Chondrocyte (in vitro differentiated cells): ENCODE data around the gene YEATS2. TPM values are rescaled to one million over a fixed set of nuclear protein-coding genes. Genes with fewer than 3 reads are reported as not detected.

Source experiments
- DNase-seq: peaks from one replicate; pipeline ENCODE4 v3.0.0; 2021; ENCODE audit warnings: mixed read lengths, low spot score
- H3K27ac Mint-ChIP-seq: one replicate; pipeline ENCODE4 v1.8.0; 2021; ENCODE audit warnings: mild to moderate bottlenecking, moderate library complexity, mixed read lengths; ENCODE audit not compliant: unreplicated experiment
- H3K27me3 Mint-ChIP-seq: 2 replicates; pipeline ENCODE4 v1.8.0; 2021; ENCODE audit warnings: low read depth, mixed read lengths
- H3K36me3 Mint-ChIP-seq: 2 replicates; pipeline ENCODE4 v1.8.0; 2021; ENCODE audit warnings: low read depth, mixed read lengths
- H3K4me1 Mint-ChIP-seq: 2 replicates; pipeline ENCODE4 v1.8.0; 2021; ENCODE audit warnings: low read depth, mild to moderate bottlenecking, mixed read lengths
- H3K4me3 Mint-ChIP-seq: one replicate; pipeline ENCODE4 v1.8.0; 2021; ENCODE audit warnings: mild to moderate bottlenecking, moderate library complexity, mixed read lengths; ENCODE audit not compliant: unreplicated experiment
- H3K9me3 Mint-ChIP-seq: 2 replicates; pipeline ENCODE4 v1.8.0; 2021; ENCODE audit warnings: low read depth, mixed read lengths
- total RNA-seq: library from RNA; stranded (reverse); gene quantifications from 3 replicates; pipeline ENCODE4 v1.2.1, GENCODE V29; 2021
- TF ChIP-seq, protein P1 (sequence below): fragments of 200-600 bp; sonication (generic); IDR thresholded peaks from 2 replicates; pipeline ENCODE4 v1.5.0; 2021; ENCODE audit warnings: antibody characterized with exemption, mild to moderate bottlenecking, moderate library complexity

YEATS2 gene
- total RNA-seq, 1 donor from 2014 or later = 38.2 TPM

DNA sequence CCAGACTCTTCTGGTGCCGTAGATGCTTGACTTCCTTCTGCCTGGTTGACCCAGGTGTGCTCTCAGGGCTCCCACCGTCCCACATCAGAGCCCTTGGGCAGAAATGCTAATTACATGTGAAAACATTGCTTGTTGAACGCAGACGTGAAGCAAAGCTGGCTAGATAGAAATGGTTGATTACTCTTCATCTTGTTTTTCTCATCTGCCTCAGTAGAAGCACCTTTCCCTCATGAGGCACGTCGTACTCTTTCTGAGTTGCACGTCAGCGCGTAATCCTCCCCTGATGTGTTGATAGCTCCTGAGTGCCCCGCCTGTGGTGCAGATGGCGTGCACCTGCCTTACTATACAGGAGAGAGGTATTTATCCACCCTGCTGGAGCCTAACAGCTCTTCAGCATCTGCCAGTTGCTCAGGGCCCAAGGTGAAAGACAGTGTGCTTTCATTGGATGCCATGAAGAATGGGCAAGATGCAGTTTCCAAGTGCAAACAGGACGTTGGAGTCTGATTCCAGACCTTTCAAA, 109.7 kb downstream of the YEATS2 start:
- Mint-ChIP-seq H3K27me3 (no peaks in the 10 kb centered on the region), H3K27ac (no peak overlapping the region), H3K36me3 (peaks cover 50% of the 10 kb centered on the region), H3K4me3 (no peak overlapping the region), H3K9me3 (no peaks in the 10 kb centered on the region), H3K4me1 (no peaks in the 10 kb centered on the region)
- no peak for DNase-seq
- TF ChIP-seq, protein P1, sequence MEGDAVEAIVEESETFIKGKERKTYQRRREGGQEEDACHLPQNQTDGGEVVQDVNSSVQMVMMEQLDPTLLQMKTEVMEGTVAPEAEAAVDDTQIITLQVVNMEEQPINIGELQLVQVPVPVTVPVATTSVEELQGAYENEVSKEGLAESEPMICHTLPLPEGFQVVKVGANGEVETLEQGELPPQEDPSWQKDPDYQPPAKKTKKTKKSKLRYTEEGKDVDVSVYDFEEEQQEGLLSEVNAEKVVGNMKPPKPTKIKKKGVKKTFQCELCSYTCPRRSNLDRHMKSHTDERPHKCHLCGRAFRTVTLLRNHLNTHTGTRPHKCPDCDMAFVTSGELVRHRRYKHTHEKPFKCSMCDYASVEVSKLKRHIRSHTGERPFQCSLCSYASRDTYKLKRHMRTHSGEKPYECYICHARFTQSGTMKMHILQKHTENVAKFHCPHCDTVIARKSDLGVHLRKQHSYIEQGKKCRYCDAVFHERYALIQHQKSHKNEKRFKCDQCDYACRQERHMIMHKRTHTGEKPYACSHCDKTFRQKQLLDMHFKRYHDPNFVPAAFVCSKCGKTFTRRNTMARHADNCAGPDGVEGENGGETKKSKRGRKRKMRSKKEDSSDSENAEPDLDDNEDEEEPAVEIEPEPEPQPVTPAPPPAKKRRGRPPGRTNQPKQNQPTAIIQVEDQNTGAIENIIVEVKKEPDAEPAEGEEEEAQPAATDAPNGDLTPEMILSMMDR = no peak

DNA sequence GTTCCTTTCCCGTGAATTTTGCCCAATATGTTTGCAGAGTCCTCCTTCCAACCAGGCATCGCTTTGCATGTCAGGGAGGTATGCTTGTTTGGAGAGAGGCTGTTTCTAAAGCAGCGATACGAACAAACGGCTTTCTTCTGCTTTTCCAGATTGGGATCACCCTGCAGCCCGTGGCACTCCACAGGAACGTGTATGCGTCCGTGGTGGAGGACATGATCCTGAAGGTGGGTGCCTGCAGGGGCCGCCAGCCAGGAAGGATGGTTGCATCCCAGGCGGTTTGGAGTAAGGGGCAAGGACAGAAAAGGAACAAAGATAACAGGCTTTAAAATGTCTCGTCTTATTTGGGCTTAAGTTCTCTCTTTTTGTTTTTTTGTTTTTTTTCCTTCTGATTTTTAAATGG, 110.3 kb downstream of the YEATS2 start:
- no peaks in the 10 kb centered on the region for H3K27me3 Mint-ChIP-seq
- H3K4me3 Mint-ChIP-seq = no peak overlapping the region
- H3K9me3 Mint-ChIP-seq = no peaks in the 10 kb centered on the region
- no peak overlapping the region for H3K27ac Mint-ChIP-seq
- H3K4me1 Mint-ChIP-seq = peaks cover 4% of the 10 kb centered on the region
- TF ChIP-seq, protein P1 = no peak
- DNase-seq = no peak
- H3K36me3 Mint-ChIP-seq = peaks cover 50% of the 10 kb centered on the region

DNA sequence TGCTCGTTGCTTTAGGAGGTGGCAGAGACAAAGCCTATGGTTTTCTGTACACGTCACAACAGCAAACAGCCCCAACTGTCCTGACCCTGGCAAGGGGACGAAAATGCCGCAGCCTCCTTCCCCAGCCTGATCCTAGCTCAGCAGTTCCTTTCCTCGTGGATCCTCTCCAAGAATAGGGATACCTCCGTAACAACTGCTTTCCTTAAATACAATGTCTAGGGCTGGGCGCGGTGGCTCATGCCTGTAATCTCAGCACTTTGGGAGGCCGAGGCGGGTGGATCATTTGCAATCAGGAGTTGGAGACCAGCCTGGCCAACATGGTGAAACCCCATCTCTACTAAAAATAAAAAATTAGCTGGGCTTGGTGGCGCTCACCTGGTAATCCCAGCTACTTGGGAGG, 110.8 kb downstream of the YEATS2 start:
- H3K4me3 Mint-ChIP-seq = no peak overlapping the region
- no peak overlapping the region for H3K27ac Mint-ChIP-seq
- H3K4me1 Mint-ChIP-seq = peaks cover 4% of the 10 kb centered on the region
- no peaks in the 10 kb centered on the region for H3K9me3 Mint-ChIP-seq
- TF ChIP-seq, protein P1 = no peak
- H3K27me3 Mint-ChIP-seq = no peaks in the 10 kb centered on the region
- H3K36me3 Mint-ChIP-seq = peaks cover 47% of the 10 kb centered on the region
- DNase-seq = no peak

DNA sequence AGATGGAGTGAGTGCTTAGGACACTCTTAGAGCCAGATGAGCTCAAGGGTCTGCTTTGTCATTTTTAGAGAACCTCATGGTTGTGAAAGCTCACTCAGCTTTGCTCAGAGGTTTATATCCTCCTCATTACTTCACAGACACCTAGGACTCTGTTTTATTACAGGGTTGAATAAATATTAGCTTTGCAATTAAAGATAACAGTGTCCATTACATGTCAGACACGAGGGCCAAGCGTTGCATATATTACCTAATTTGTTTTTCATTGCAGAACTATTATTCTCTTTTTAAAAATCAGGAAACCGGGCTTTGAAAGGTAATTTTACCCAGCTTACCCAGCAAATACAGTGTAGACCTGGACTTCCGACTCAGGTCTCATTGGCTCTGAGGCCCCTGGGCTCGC, 111.7 kb downstream of the YEATS2 start:
- Mint-ChIP-seq H3K9me3 (no peaks in the 10 kb centered on the region), H3K27ac (no peak overlapping the region), H3K36me3 (peaks cover 38% of the 10 kb centered on the region), H3K4me3 (no peak overlapping the region), H3K4me1 (peaks cover 4% of the 10 kb centered on the region), H3K27me3 (no peaks in the 10 kb centered on the region)
- TF ChIP-seq, protein P1 = no peak
- DNase-seq = no peak

DNA sequence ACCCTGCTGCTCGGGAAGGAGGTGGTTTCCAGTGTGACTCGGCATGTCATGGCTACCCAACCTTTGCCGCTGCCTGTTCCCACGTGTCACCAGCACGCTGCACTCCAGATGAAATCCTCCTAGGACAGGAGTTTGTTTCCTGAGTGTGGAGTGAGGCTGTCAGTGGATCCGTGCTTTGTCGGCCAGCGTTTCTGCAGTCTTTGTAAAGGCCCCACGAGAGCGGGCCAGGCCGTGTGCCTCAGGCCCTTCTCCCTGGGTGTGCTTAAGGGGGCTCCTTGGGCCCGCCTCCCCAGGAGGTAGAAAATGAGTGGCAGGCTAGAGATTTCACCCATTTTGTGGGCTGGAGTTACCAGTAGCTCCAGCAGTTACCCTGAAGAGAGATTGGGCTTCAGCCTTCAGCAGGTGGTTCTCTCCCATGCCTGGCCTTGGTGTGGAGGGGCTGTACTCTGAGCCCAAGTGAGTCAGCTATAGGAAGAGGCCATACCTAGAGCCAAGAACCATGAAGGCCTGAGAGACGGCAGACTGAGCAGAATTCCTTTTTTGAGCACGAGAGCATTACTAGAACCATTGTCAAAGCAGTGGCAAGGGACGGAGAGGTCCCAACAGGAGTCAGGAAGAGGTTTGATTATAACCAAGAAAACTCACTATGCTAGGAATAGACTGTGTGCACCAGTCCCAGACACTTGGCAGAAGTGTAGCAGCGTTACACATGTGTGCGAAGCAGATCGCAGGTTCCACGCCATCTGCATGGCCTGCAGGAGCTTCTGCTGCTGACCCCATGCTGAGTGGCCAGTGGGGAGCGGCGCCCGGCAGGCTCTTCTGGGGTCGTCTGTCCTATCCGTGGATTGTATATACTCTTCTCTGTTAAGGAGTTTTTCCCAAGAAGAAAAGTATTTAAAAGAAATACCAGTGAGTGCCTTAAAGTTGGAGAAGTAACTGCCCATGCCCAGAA, 113.3 kb downstream of the YEATS2 start:
- H3K9me3 Mint-ChIP-seq = no peaks in the 10 kb centered on the region
- H3K36me3 Mint-ChIP-seq = peaks cover 37% of the 10 kb centered on the region
- TF ChIP-seq, protein P1 = no peak
- H3K27ac Mint-ChIP-seq = no peak overlapping the region
- no peak for DNase-seq
- H3K4me3 Mint-ChIP-seq = no peak overlapping the region
- H3K27me3 Mint-ChIP-seq = no peaks in the 10 kb centered on the region
- H3K4me1 Mint-ChIP-seq = peaks cover 4% of the 10 kb centered on the region
